Colonic mucosa (tissue), 4 donors: ENCODE data around the gene TANGO6. TPM values are rescaled to one million over a fixed set of nuclear protein-coding genes. Genes with fewer than 3 reads are reported as not detected.

ENCODE experiments used
- DNase-seq: peaks from one replicate; pipeline ENCODE4 v3.0.0-alpha.2; 2020
- H3K27ac ChIP-seq: fragments of 200-600 bp; one replicate; pipeline ENCODE4 v1.8.0; 2021
- H3K27me3 ChIP-seq: fragments of 200-600 bp; one replicate; pipeline ENCODE4 v1.8.0; 2021
- H3K36me3 ChIP-seq: fragments of 200-600 bp; one replicate; pipeline ENCODE4 v1.8.0; 2021
- H3K4me1 ChIP-seq: fragments of 200-600 bp; one replicate; pipeline ENCODE4 v1.8.0; 2021; ENCODE audit warnings: mild to moderate bottlenecking
- H3K4me3 ChIP-seq: fragments of 200-600 bp; one replicate; pipeline ENCODE4 v1.8.0; 2021
- H3K9ac ChIP-seq, 2 donors: one replicate each; pipeline ENCODE4 v1.7.0; 2013; ENCODE audit warnings: control low read depth in 2 of 2, low read depth in 2 of 2, low read length in 2 of 2
- H3K9me3 ChIP-seq: fragments of 200-600 bp; one replicate; pipeline ENCODE4 v1.8.0; 2021
- intact Hi-C: fragments of 100-400 bp; cut with DNase I; formaldehyde crosslinking; loops from one replicate; pipeline ENCODE4 v1.14.1; 2022
- total RNA-seq, 2 donors: library from RNA; stranded (reverse); fragmentation: NEBNext Ultra II Directional in 1 of 2; extraction: Animal tissue kit (Norgen Biotek cat#: 25700) in 1 of 2; gene quantifications; one replicate each; pipeline ENCODE4 v1.2.1, GENCODE V29; 2021
- TF ChIP-seq, protein P1 (sequence below): fragments of 200-600 bp; IDR thresholded peaks from one replicate; pipeline ENCODE4 v1.8.0; 2022; ENCODE audit warnings: antibody characterized with exemption, mild to moderate bottlenecking
- donor health status: healthy.
- donor health status: DM: no; HTN: no; CAD: no.
- donor health status: DM: no; HTN: no; CAD: no.

Gene TANGO6
- total RNA-seq, 2 donors from 2014 or later: 6.6 to 10.1 TPM

GRCh38 chr16:69073181-69073702 lies 229.9 kb downstream of the TANGO6 start:
- no peak overlapping the region for H3K9ac ChIP-seq
- no peaks in the 10 kb centered on the region for H3K27me3 ChIP-seq
- TF ChIP-seq, protein P1, sequence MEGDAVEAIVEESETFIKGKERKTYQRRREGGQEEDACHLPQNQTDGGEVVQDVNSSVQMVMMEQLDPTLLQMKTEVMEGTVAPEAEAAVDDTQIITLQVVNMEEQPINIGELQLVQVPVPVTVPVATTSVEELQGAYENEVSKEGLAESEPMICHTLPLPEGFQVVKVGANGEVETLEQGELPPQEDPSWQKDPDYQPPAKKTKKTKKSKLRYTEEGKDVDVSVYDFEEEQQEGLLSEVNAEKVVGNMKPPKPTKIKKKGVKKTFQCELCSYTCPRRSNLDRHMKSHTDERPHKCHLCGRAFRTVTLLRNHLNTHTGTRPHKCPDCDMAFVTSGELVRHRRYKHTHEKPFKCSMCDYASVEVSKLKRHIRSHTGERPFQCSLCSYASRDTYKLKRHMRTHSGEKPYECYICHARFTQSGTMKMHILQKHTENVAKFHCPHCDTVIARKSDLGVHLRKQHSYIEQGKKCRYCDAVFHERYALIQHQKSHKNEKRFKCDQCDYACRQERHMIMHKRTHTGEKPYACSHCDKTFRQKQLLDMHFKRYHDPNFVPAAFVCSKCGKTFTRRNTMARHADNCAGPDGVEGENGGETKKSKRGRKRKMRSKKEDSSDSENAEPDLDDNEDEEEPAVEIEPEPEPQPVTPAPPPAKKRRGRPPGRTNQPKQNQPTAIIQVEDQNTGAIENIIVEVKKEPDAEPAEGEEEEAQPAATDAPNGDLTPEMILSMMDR: no peak
- intact Hi-C loops: no loop called here
- no peak for DNase-seq
- H3K4me3 ChIP-seq: no peak overlapping the region
- H3K36me3 ChIP-seq: no peaks in the 10 kb centered on the region
- H3K9me3 ChIP-seq: no peaks in the 10 kb centered on the region
- H3K27ac ChIP-seq: peak overlapping the region; percentile 32
- no peaks in the 10 kb centered on the region for H3K4me1 ChIP-seq

GRCh38 chr16:69077251-69077650 lies 233.9 kb downstream of the TANGO6 start:
- TF ChIP-seq, protein P1: no peak
- Histone ChIP-seq H3K27me3 (no peaks in the 10 kb centered on the region), H3K4me1 (no peaks in the 10 kb centered on the region), H3K27ac (no peak overlapping the region), H3K36me3 (no peaks in the 10 kb centered on the region), H3K9me3 (no peaks in the 10 kb centered on the region), H3K4me3 (no peak overlapping the region), H3K9ac (no peak overlapping the region)
- no peak for DNase-seq
- intact Hi-C loops: no loop called here

- TF ChIP-seq, protein P1: no peak
- Histone ChIP-seq H3K36me3 (no peaks in the 10 kb centered on the region), H3K4me3 (no peak overlapping the region), H3K4me1 (no peaks in the 10 kb centered on the region), H3K9me3 (no peaks in the 10 kb centered on the region), H3K9ac (no peak overlapping the region), H3K27me3 (no peaks in the 10 kb centered on the region), H3K27ac (no peak overlapping the region)
- intact Hi-C loops: no loop called here
- DNase-seq: no peak
These were observed 234.7 kb downstream of the TANGO6 start for GRCh38 chr16:69078073-69078472.

GRCh38 chr16:69079697-69080096 lies 236.4 kb downstream of the TANGO6 start:
- TF ChIP-seq, protein P1: no peak
- no peak overlapping the region for H3K27ac ChIP-seq
- intact Hi-C loops: no loop called here

DNA sequence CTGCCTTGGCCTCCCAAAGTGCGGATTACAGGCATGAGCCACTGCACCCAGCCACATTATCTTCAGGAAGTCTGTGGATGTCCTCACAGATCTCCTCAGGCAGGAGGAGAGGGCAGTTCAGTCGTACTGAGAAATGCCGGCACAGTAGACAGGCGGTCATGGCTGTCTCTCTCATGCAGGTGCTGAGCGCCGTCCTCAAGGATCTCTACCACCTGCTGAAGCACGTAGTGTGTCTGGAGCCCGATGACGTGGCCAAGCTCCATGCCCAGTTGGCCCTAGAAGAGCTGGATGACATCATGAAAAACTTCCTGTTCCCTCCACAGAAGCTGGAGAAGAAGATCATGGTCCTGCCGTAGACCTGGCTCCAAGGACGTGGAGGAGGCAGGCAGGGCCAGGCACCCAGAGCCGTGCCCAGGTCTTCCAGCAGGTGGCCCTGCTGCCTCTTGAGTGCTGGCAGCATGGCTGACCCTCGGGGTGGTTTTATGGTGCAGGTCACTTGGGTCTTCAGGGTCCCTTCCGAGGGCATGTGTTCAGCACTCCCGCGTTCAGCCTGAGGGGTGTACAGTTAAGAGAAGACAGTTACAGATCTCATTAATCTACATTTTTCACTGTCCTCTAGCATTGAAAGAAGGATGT lies 240.1 kb downstream of the TANGO6 start:
- Histone ChIP-seq H3K27ac (no peak overlapping the region), H3K27me3 (no peaks in the 10 kb centered on the region), H3K4me1 (no peaks in the 10 kb centered on the region), H3K4me3 (no peak overlapping the region), H3K36me3 (no peaks in the 10 kb centered on the region), H3K9me3 (no peaks in the 10 kb centered on the region), H3K9ac (no peak overlapping the region)
- TF ChIP-seq, protein P1: no peak
- no peak for DNase-seq
- intact Hi-C loops: no loop called here

More at GRCh38 chr16:69079697-69080096, 236.4 kb downstream of the TANGO6 start:
- no peak for DNase-seq
- Histone ChIP-seq H3K4me3 (no peak overlapping the region), H3K27me3 (no peaks in the 10 kb centered on the region), H3K36me3 (no peaks in the 10 kb centered on the region), H3K9me3 (no peaks in the 10 kb centered on the region), H3K4me1 (no peaks in the 10 kb centered on the region), H3K9ac (no peak overlapping the region)
